ENCODE data around the gene OTOGL. TPM values are rescaled to one million over a fixed set of nuclear protein-coding genes. Genes with fewer than 3 reads are reported as not detected.
"Not testable (repeated sequence)": the region's sequence is repeated elsewhere in the genome, so short reads cannot be mapped to it uniquely, and the experiment has no call there.

Gene OTOGL
- total and polyA plus RNA-seq, 12 donors, result 0.04 to 0.52 (median 0.13) TPM; not detected in 1

GRCh38 chr12:80235944-80236343, 136.6 kb downstream of the OTOGL start:
- intact Hi-C loops (cut with DNase I), result no loop called here
- TF ChIP-seq CTCF (IDR thresholded peaks at IDR 0.05) (no peak), POLR2A (IDR thresholded peaks at IDR 0.05) (no peak)
- Histone ChIP-seq H3K4me1 (replicated peaks in 1 of 2) (no peaks in the 10 kb centered on the region), H3K27me3 (no peaks in the 10 kb centered on the region), H3K4me3 (no peak overlapping the region), H3K27ac (no peak overlapping the region), H3K36me3 (replicated peaks in 1 of 2) (no peaks in the 10 kb centered on the region), H3K9me3 (replicated peaks in 1 of 3) (no peaks in the 10 kb centered on the region)
- DNase-seq, result no peak

- H3K4me3 ChIP-seq, result no peak overlapping the region
- DNase-seq, result no peak
- no peak overlapping the region for H3K27ac ChIP-seq
- no peaks in the 10 kb centered on the region for H3K36me3 ChIP-seq (replicated peaks in 1 of 2)
- TF ChIP-seq POLR2A (IDR thresholded peaks at IDR 0.05) (no peak), CTCF (IDR thresholded peaks at IDR 0.05) (no peak)
- H3K27me3 ChIP-seq, result no peaks in the 10 kb centered on the region
- no peaks in the 10 kb centered on the region for H3K9me3 ChIP-seq (replicated peaks in 1 of 3)
- H3K4me1 ChIP-seq (replicated peaks in 1 of 2), result no peaks in the 10 kb centered on the region
- intact Hi-C loops (cut with DNase I), result no loop called here
Measured at GRCh38 chr12:80239867-80240266, 140.5 kb downstream of the OTOGL start.

GRCh38 chr12:80241576-80242273, 142.4 kb downstream of the OTOGL start:
- intact Hi-C loops (cut with DNase I), result no loop called here
- Histone ChIP-seq H3K27ac (no peak overlapping the region), H3K4me3 (no peak overlapping the region), H3K36me3 (replicated peaks in 1 of 2) (no peaks in the 10 kb centered on the region), H3K9me3 (replicated peaks in 1 of 3) (no peaks in the 10 kb centered on the region), H3K4me1 (replicated peaks in 1 of 2) (no peaks in the 10 kb centered on the region), H3K27me3 (no peaks in the 10 kb centered on the region)
- no peak for DNase-seq
- WGBS, 4 donors, result 70 to 89% (median 74%) methylated on average over 5 of the region's 5 CpGs
- TF ChIP-seq CTCF (IDR thresholded peaks at IDR 0.05), result no peak
- no peak for TF ChIP-seq POLR2A (IDR thresholded peaks at IDR 0.05)

GRCh38 chr12:80242321-80242720, 143.0 kb downstream of the OTOGL start:
- H3K27me3 ChIP-seq, result no peaks in the 10 kb centered on the region
- H3K9me3 ChIP-seq (replicated peaks in 1 of 3), result no peaks in the 10 kb centered on the region
- H3K4me3 ChIP-seq, result no peak overlapping the region
- H3K36me3 ChIP-seq (replicated peaks in 1 of 2), result no peaks in the 10 kb centered on the region
- no peak for TF ChIP-seq CTCF (IDR thresholded peaks at IDR 0.05)
- TF ChIP-seq POLR2A (IDR thresholded peaks at IDR 0.05), result no peak
- H3K27ac ChIP-seq, result no peak overlapping the region
- no peak for DNase-seq
- intact Hi-C loops (cut with DNase I), result no loop called here
- no peaks in the 10 kb centered on the region for H3K4me1 ChIP-seq (replicated peaks in 1 of 2)
- 19 to 34% (median 23%) methylated on average over 1 of the region's 1 CpG for WGBS, 4 donors

GRCh38 chr12:80249581-80249980, 150.2 kb downstream of the OTOGL start:
- whole genome bisulfite sequencing, 4 donors, result 53 to 82% (median 61%) methylated on average over 16 to 20 of the region's 20 CpGs
- H3K4me3 ChIP-seq; DNase-seq; intact Hi-C loops (cut with DNase I); H3K36me3 ChIP-seq (replicated peaks in 1 of 2); H3K27ac ChIP-seq; H3K27me3 ChIP-seq; H3K9me3 ChIP-seq (replicated peaks in 1 of 3); H3K4me1 ChIP-seq (replicated peaks in 1 of 2): not testable (repeated sequence)

Measured in adrenal gland (tissue), 12 donors.